IPS-NIHi7 (cell line): ENCODE data around the gene MFSD1.
A peak's percentile ranks its signal among the peaks of the same experiment; 100 is the strongest.
"Not testable (repeated sequence)": the region's sequence is repeated elsewhere in the genome, so short reads cannot be mapped to it uniquely, and the experiment has no call there.

Source experiments
- DNase-seq: peaks from one replicate; pipeline ENCODE4 v3.0.0; 2012; ENCODE audit warnings: mixed read lengths; ENCODE audit errors: extremely low spot score

The MFSD1 gene

DNA sequence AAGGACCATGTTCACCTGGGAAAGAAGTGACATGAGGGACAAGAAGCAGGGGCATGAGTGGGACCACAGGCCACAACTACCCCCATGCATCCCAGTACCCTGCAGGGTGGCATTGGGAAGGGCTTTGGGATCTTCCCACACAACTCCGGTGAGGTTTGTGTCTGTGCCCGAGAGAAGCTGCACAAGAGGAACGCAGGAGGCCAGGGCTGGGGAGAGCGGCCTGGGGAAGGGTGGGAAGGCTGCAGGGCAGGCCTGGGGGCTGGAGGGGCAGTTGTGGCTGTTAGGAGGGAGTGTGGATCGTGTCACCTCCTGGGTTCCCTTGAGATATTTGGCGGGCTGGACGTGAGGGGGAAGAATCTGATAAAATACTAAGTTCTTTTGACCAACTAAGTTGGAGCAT lies 25.3 kb upstream of the MFSD1 start:
- DNase-seq = no peak

GRCh38 chr3:158777161-158777873 lies 24.5 kb upstream of the MFSD1 start:
- DNase-seq = no peak

DNA sequence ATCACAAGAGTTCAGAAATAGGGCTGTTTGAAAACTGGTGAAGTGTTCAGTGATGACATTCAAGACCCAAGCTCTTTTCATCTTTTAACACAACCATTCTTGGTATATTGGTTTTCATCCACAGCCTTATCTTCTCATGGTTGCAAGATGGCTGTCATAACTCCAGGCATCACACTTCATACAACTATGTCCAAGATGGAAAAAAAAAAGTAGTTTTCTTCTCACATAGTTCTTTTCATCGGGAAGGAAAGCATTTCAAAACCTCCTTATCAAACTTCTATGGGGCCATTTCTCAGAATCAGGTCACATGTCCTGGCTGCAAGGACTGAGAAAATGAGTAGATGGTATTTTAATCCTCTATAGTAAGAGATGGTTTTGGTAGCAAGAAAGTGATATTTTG lies 21.1 kb upstream of the MFSD1 start:
- DNase-seq = no peak

- no peak for DNase-seq
Observed at GRCh38 chr3:158781191-158781590, 20.7 kb upstream of the MFSD1 start.

GRCh38 chr3:158781849-158782248 lies 20.0 kb upstream of the MFSD1 start:
- DNase-seq = no peak

GRCh38 chr3:158782283-158782989 lies 19.4 kb upstream of the MFSD1 start:
- DNase-seq = no peak

DNA sequence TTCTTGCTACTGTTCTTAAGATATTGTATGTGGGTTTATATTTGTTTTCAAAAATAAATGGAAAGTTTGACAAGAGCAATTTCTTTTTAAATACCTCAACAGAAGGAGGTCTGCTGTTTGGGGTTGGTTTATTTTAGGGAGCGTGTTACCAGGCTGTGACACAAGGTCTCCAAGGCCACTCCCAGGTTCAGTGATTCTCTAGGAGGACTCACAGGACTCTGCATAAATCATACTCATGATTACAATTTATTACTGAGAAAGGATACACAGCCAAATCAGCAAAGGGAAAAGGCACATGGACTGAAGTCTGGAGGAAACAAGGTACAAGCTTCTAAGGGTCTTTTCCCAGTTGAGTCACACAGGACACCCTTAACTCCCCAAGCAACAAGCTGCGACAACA lies 18.8 kb upstream of the MFSD1 start:
- DNase-seq = no peak

GRCh38 chr3:158785972-158786371 lies 15.9 kb upstream of the MFSD1 start:
- DNase-seq = no peak

DNA sequence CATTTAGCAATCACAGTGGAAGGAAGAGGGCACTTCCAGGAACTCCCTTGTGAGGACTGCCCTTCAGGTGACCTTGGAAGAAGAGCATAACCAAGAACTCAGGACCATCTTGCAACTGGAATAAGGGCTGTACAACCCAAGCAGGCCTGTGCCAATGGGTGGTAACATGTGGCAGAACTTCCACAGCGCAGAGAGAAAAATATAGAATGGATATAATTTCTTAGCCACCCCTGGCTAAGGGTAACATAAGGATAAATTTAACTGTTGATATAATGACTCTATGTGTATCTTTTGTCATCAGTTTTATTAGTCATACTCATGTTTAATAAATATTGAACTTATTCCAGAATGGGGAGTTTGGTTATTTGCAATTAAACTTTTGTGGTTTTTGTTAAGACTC lies 13.4 kb upstream of the MFSD1 start:
- DNase-seq = no peak

DNA sequence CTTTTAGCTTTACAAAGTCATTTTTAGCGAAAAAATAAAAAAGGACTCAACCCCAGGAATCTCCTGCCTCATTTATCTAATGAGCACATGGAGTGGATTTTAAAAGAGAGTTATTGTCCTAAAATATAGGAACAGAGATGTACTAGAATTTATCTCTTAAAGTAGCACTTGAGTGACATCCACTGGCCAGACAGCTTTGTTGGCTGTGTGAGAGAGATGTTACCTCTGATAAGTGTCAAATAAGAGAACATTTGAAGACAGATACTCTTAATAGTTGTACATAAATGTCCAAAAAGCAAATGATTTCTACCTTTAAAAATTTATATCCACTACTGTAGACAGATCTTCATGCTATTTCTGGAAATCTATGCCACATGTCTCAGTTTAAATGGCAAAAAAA lies 12.3 kb upstream of the MFSD1 start:
- no peak for DNase-seq

GRCh38 chr3:158790901-158791589 lies 10.8 kb upstream of the MFSD1 start:
- peak; percentile 48 for DNase-seq

DNA sequence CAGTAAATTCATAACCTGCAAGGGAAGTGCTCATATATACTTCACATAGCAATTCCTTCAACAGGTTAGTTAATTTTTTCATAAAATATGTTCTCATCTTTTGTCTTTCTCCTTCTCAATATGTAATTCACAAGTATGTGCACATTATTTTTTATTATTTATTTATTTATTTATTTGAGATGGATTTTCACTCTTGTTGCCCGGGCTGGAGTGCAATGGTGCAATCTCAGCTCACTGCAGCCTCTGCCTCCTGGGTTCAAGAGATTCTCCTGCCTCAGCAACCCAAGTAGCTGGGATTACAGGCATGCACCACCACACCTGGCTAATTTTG lies 10.3 kb upstream of the MFSD1 start:
- not testable (repeated sequence) for DNase-seq

DNA sequence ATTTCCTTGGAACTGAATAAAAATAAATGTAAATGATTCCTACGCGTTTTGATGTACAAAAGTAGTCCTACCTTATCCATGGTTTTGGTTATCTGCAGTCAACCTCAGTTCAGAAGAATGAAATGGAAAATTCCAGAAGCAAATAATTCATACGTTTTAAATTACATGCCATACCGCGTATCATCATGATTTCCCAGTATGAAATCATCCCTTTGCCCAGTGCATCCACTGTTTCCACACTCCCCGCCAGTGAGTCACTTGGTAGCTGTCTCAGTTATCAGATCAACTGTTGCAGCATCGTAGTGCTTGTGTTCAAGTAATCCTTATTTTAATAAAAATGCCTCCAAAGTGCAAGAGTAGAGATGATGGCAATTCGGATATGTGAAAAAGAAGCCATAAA lies 9.1 kb upstream of the MFSD1 start:
- no peak for DNase-seq

GRCh38 chr3:158794206-158794605 lies 7.6 kb upstream of the MFSD1 start:
- no peak for DNase-seq

- peak; percentile 39 for DNase-seq
Observed at GRCh38 chr3:158794936-158795518, 6.8 kb upstream of the MFSD1 start.

- DNase-seq = peak; percentile 27
Observed at GRCh38 chr3:158801201-158801600, 653 bp upstream of the MFSD1 start.

DNA sequence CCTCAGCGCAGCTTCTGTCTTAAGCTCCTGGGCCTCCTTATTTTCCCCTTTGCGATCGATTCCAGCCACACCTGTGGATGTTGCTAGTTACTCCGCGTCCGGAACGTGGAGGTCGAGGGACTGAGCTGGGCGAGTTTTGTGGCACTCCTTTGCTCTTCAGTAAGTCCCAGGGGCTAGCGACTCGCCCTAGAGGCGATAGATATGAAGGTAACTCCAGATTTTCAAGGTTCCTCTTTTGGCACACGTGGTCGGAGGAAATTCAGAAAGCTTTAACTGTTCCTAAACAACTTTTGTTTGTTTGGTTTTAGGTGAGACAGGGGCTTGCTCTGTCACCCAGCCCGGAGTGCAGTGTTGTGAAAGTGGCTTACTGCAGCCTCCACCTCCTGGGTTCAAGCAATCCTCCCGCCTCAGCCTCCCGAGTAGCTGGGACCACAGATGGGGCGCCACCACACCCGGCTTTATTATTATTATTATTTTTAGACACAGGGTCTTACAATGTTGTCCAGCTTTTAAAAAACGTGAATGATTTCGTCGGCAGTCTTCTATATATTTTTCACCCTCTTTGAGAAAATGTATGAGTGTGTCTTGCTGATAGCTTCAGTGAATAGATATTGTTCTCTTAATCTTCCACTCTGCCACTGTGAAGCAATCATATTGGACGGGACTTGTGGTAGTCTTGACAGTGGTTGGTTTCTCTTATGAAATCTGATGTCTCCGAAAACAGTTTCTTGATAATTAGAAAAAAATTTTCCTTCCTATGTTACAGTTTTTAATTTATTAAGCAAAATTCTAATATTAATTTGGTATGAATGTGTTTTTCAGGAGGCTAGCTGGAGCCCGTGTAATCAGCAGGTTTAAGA lies 785 bp downstream of the MFSD1 start:
- no peak for DNase-seq

DNA sequence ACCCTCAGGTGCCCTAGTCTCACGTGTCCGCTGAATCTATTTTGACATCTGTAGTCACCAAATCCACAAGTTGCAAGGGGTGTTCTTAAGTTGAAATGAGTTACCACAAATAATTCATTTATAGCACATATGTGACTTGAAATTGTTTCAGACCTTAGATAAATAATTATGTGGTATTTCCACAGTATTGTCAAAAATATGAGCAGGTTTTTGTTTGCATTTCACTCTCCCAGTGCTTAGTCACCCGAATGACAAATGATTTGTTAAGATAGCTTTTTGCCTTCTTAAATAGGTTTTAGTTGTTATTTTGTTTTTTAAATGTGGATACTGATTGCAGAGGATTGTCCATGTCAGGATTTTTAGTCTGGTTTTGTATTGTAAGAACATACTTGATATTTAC lies 2.6 kb downstream of the MFSD1 start:
- no peak for DNase-seq

GRCh38 chr3:158808697-158809096 lies 6.8 kb downstream of the MFSD1 start:
- no peak for DNase-seq

DNA sequence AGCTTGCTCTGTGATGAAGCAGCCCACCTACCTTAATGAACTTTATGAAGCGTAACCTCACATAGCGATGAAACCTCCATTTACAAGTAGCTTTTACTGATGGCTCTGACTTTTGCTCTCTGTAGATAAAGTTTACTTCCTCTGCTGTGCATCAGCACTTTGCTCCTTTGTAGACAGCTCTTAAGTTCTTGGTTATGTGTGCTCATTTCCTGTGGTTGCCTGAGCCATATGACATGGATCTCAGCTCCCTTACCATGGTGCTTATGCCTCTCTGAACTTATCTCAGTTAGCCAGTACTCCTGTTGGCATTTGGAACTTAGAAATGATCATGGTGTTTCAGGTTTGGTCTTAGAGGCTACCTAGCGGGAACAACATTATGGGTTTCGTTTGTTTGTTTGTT lies 7.8 kb downstream of the MFSD1 start:
- DNase-seq = no peak

DNA sequence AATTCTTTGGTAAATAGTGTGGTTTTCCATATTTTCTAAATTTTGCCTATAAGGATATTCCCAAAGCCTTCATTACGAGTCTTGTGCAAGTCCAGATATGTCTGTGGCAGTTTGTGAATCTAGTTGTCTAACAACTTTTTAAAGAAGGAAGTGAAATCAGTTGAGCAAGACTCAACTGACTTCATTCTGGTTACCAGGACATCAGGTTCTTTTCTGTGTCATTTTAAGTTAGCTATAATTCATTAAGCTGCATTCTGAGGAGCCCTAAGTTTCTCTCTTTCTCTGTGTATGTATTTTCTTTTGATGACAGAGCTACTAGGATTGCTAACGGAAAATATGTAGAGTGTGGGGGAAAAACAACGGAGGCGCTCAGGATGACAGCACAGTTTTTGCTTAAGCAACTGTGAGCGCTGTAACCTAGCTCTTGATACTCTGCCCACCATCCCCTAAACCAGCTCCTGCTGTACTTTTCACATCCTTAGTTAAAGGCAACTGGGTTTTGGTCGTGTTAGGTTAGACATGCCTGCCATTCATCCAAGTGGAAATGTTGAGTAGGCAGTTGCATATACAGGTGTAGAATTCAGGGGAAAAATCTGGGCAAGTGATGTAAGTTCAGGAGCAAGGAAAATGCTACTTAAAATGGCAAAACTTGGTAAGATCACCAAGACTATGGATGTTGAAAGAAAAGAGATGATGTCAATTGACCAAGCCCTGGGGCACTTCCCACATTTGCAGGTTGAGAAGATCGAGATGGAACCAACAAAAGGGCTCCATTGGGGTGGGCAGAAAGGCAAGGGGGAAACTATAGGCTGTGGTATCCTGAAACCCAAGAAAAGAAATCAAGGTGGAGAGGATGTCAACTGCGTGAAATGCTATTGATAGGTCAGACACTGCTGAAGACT lies 9.2 kb downstream of the MFSD1 start:
- no peak for DNase-seq
